Nephron progenitor cell (in vitro differentiated cells): Measurements from ENCODE around the gene ARID3C.

Source experiments
- DNase-seq: peaks from one replicate; pipeline ENCODE4 v3.0.0; 2021
- H3K27ac Mint-ChIP-seq: 2 replicates; pipeline ENCODE4 v1.8.0; 2021; ENCODE audit warnings: mild to moderate bottlenecking, moderate library complexity, mixed read lengths
- H3K27me3 Mint-ChIP-seq: 2 replicates; pipeline ENCODE4 v1.8.0; 2021; ENCODE audit warnings: mild to moderate bottlenecking, low read depth, mixed read lengths; ENCODE audit not compliant: poor library complexity
- H3K36me3 Mint-ChIP-seq: 2 replicates; pipeline ENCODE4 v1.8.0; 2021; ENCODE audit warnings: low read depth, mixed read lengths
- H3K4me1 Mint-ChIP-seq: 2 replicates; pipeline ENCODE4 v1.8.0; 2021; ENCODE audit warnings: mixed read lengths
- H3K4me3 Mint-ChIP-seq: 2 replicates; pipeline ENCODE4 v1.8.0; 2021; ENCODE audit warnings: mild to moderate bottlenecking, moderate library complexity, mixed read lengths
- H3K9me3 Mint-ChIP-seq: 2 replicates; pipeline ENCODE4 v1.8.0; 2021; ENCODE audit warnings: mild to moderate bottlenecking, moderate library complexity, mixed read lengths
- CTCF ChIP-seq: fragments of 200-600 bp; sonication (generic); IDR thresholded peaks from 2 replicates; pipeline ENCODE4 v1.5.0; 2021; ENCODE audit warnings: antibody characterized with exemption

ARID3C gene

GRCh38 chr9:34654323-34655051, 25.6 kb upstream of the ARID3C start:
- no peak for TF ChIP-seq CTCF
- peak overlapping the region; percentile 52 for H3K4me3 Mint-ChIP-seq
- peaks cover 4% of the 10 kb centered on the region for H3K27me3 Mint-ChIP-seq
- peaks cover 5% of the 10 kb centered on the region for H3K36me3 Mint-ChIP-seq
- peaks cover 84% of the 10 kb centered on the region for H3K4me1 Mint-ChIP-seq
- H3K27ac Mint-ChIP-seq, result peak overlapping the region; percentile 83
- no peaks in the 10 kb centered on the region for H3K9me3 Mint-ChIP-seq
- no peak for DNase-seq

GRCh38 chr9:34653151-34654072, 24.5 kb upstream of the ARID3C start:
- peaks cover 15% of the 10 kb centered on the region for H3K36me3 Mint-ChIP-seq
- H3K27me3 Mint-ChIP-seq, result peaks cover 4% of the 10 kb centered on the region
- no peaks in the 10 kb centered on the region for H3K9me3 Mint-ChIP-seq
- H3K4me3 Mint-ChIP-seq, result peak overlapping the region; percentile 82
- DNase-seq, result peak; percentile 58
- peaks cover 89% of the 10 kb centered on the region for H3K4me1 Mint-ChIP-seq
- peak overlapping the region; percentile 98 for H3K27ac Mint-ChIP-seq
- no peak for TF ChIP-seq CTCF

GRCh38 chr9:34652602-34653000, 23.7 kb upstream of the ARID3C start:
- Mint-ChIP-seq H3K9me3 (no peaks in the 10 kb centered on the region), H3K36me3 (peaks cover 23% of the 10 kb centered on the region), H3K27ac (peak overlapping the region; percentile 98), H3K4me1 (peaks cover 89% of the 10 kb centered on the region), H3K27me3 (peaks cover 4% of the 10 kb centered on the region), H3K4me3 (peak overlapping the region; percentile 82)
- DNase-seq, result no peak
- no peak for TF ChIP-seq CTCF

- DNase-seq, result peak; percentile 91
- Mint-ChIP-seq H3K9me3 (no peaks in the 10 kb centered on the region), H3K27me3 (peaks cover 4% of the 10 kb centered on the region), H3K36me3 (peaks cover 24% of the 10 kb centered on the region), H3K27ac (peak within 1 kb of the TSS; percentile 99), H3K4me1 (peaks cover 90% of the 10 kb centered on the region), H3K4me3 (peak within 1 kb of the TSS; percentile 82)
- no peak for TF ChIP-seq CTCF
Observed at GRCh38 chr9:34651876-34652601, 23.2 kb upstream of the ARID3C start, which contains the start of gene IL11RA. Gene IL11RA (plus strand): TSS chr9:34652185. CDS start chr9:34655218, 3,033 bp downstream.

- no peaks in the 10 kb centered on the region for H3K9me3 Mint-ChIP-seq
- H3K27me3 Mint-ChIP-seq, result peaks cover 2% of the 10 kb centered on the region
- peak overlapping the region; percentile 82 for H3K4me3 Mint-ChIP-seq
- H3K4me1 Mint-ChIP-seq, result peaks cover 87% of the 10 kb centered on the region
- peak overlapping the region; percentile 99 for H3K27ac Mint-ChIP-seq
- TF ChIP-seq CTCF, result no peak
- DNase-seq, result no peak
- peaks cover 24% of the 10 kb centered on the region for H3K36me3 Mint-ChIP-seq
Observed at GRCh38 chr9:34651321-34651720, 22.5 kb upstream of the ARID3C start.
